ENCODE data around the gene KCNK17. TPM values are rescaled to one million over a fixed set of nuclear protein-coding genes. Genes with fewer than 3 reads are reported as not detected.

Gene KCNK17
- total RNA-seq, 1 experiment from 2014 or later, result not detected

- ChIA-PET CTCF (interaction anchor here (0.6 to 19.0 kb wide), 12 partner anchors 8 to 439 kb away, joined by 3 to 625 read pairs (median 4); no protein-coding TSS in a partner anchor), POLR2A (interaction anchor here (0.6 kb wide), 1 partner anchor 139 kb away, joined by 3 read pairs; no protein-coding TSS in a partner anchor)
- intact Hi-C loops (cut with micrococcal nuclease), result no loop called here
- Mint-ChIP-seq H3K9me3 (ENCODE audit: unreplicated experiment) (no peaks in the 10 kb centered on the region), H3K36me3 (ENCODE audit: insufficient read depth, unreplicated experiment) (no peaks in the 10 kb centered on the region), H3K27me3 (ENCODE audit: insufficient read depth, unreplicated experiment) (peaks cover 14% of the 10 kb centered on the region), H3K4me1 (ENCODE audit: insufficient read depth, unreplicated experiment) (no peaks in the 10 kb centered on the region), H3K27ac (ENCODE audit: low read depth, unreplicated experiment) (no peak overlapping the region), H3K4me3 (ENCODE audit: unreplicated experiment) (no peak overlapping the region)
- DNase-seq (ENCODE audit: unreplicated experiment), result no peak
- no peak for TF ChIP-seq CTCF (IDR thresholded peaks at IDR 0.05; ENCODE audit: unreplicated experiment)
- BruUV-seq (replicated peaks), result no TSS peak
Observed at GRCh38 chr6:39307462-39307861, 6.8 kb downstream of the KCNK17 start.

- Mint-ChIP-seq H3K4me1 (ENCODE audit: insufficient read depth, unreplicated experiment) (no peaks in the 10 kb centered on the region), H3K36me3 (ENCODE audit: insufficient read depth, unreplicated experiment) (no peaks in the 10 kb centered on the region), H3K27ac (ENCODE audit: low read depth, unreplicated experiment) (no peak overlapping the region), H3K4me3 (ENCODE audit: unreplicated experiment) (no peak overlapping the region), H3K27me3 (ENCODE audit: insufficient read depth, unreplicated experiment) (no peaks in the 10 kb centered on the region), H3K9me3 (ENCODE audit: unreplicated experiment) (no peaks in the 10 kb centered on the region)
- CTCF ChIA-PET, result interaction anchor here (0.6 to 19.0 kb wide), 13 partner anchors 22 to 634 kb away, joined by 3 to 625 read pairs (median 7); no protein-coding TSS in a partner anchor
- BruUV-seq (replicated peaks), result no TSS peak
- POLR2A ChIA-PET, result no interaction called here
- no peak for DNase-seq (ENCODE audit: unreplicated experiment)
- intact Hi-C loops (cut with micrococcal nuclease), result no loop called here
- TF ChIP-seq CTCF (IDR thresholded peaks at IDR 0.05; ENCODE audit: unreplicated experiment), result no peak
Observed at GRCh38 chr6:39304951-39305350, 9.3 kb downstream of the KCNK17 start.

- intact Hi-C loops (cut with micrococcal nuclease), result loop anchor here (1.0 to 2.0 kb wide), 3 partner anchors 75 to 331 kb away; partner anchors contain the start of gene KCNK5
- no peak overlapping the region for H3K27ac Mint-ChIP-seq (ENCODE audit: low read depth, unreplicated experiment)
- H3K27me3 Mint-ChIP-seq (ENCODE audit: insufficient read depth, unreplicated experiment), result no peaks in the 10 kb centered on the region
- no peak for TF ChIP-seq CTCF (IDR thresholded peaks at IDR 0.05; ENCODE audit: unreplicated experiment)
- H3K4me1 Mint-ChIP-seq (ENCODE audit: insufficient read depth, unreplicated experiment), result no peaks in the 10 kb centered on the region
- H3K36me3 Mint-ChIP-seq (ENCODE audit: insufficient read depth, unreplicated experiment), result no peaks in the 10 kb centered on the region
- ChIA-PET CTCF (interaction anchor here (0.6 to 19.0 kb wide), 46 partner anchors 7 to 589 kb away, joined by 3 to 625 read pairs (median 6); no protein-coding TSS in a partner anchor), POLR2A (interaction anchor here (1.2 to 2.1 kb wide), 3 partner anchors 134 to 137 kb away, joined by 3 to 24 read pairs (median 3); no protein-coding TSS in a partner anchor)
- H3K9me3 Mint-ChIP-seq (ENCODE audit: unreplicated experiment), result no peaks in the 10 kb centered on the region
- BruUV-seq (replicated peaks), result no TSS peak
- DNase-seq (ENCODE audit: unreplicated experiment), result no peak
- H3K4me3 Mint-ChIP-seq (ENCODE audit: unreplicated experiment), result no peak overlapping the region
Observed at GRCh38 chr6:39303425-39304153, 10.6 kb downstream of the KCNK17 start.

GRCh38 chr6:39302669-39303424, 11.4 kb downstream of the KCNK17 start:
- ChIA-PET POLR2A (interaction anchor here (1.2 to 2.1 kb wide), 3 partner anchors 133 to 137 kb away, joined by 3 to 24 read pairs (median 3); no protein-coding TSS in a partner anchor), CTCF (interaction anchor here (0.5 to 19.0 kb wide), 62 partner anchors 7 to 1605 kb away, joined by 3 to 625 read pairs (median 5); partner anchors contain the start of genes KCNK5 and SAYSD1)
- no peaks in the 10 kb centered on the region for H3K9me3 Mint-ChIP-seq (ENCODE audit: unreplicated experiment)
- intact Hi-C loops (cut with micrococcal nuclease), result loop anchor here (1.0 to 2.0 kb wide), 3 partner anchors 74 to 330 kb away; partner anchors contain the start of gene KCNK5
- DNase-seq (ENCODE audit: unreplicated experiment), result peak; percentile 82
- H3K27me3 Mint-ChIP-seq (ENCODE audit: insufficient read depth, unreplicated experiment), result no peaks in the 10 kb centered on the region
- no peaks in the 10 kb centered on the region for H3K36me3 Mint-ChIP-seq (ENCODE audit: insufficient read depth, unreplicated experiment)
- H3K27ac Mint-ChIP-seq (ENCODE audit: low read depth, unreplicated experiment), result no peak overlapping the region
- TF ChIP-seq CTCF (IDR thresholded peaks at IDR 0.05; ENCODE audit: unreplicated experiment), result peak; percentile 94
- BruUV-seq (replicated peaks), result no TSS peak
- no peaks in the 10 kb centered on the region for H3K4me1 Mint-ChIP-seq (ENCODE audit: insufficient read depth, unreplicated experiment)
- H3K4me3 Mint-ChIP-seq (ENCODE audit: unreplicated experiment), result no peak overlapping the region
